ENCODE measurements around the gene EPHB3. TPM values are rescaled to one million over a fixed set of nuclear protein-coding genes. Genes with fewer than 3 reads are reported as not detected.

The EPHB3 gene
- total RNA-seq, 1 experiment from 2014 or later, result 16.6 TPM

- Histone ChIP-seq H3K36me3 (no peaks in the 10 kb centered on the region), H3K4me1 (peaks cover 44% of the 10 kb centered on the region), H3K27ac (peak overlapping the region; percentile 19; the same call in 1 of the 2 replicates), H3K27me3 (no peaks in the 10 kb centered on the region), H3K4me3 (no peak overlapping the region), H3K9me3 (replicated peaks) (no peaks in the 10 kb centered on the region)
- peak; percentile 78 for DNase-seq
Observed at GRCh38 chr3:184590795-184591194, 29.2 kb downstream of the EPHB3 start.

GRCh38 chr3:184591789-184592188 lies 30.2 kb downstream of the EPHB3 start:
- no peak for DNase-seq
- H3K4me1 ChIP-seq, result peaks cover 44% of the 10 kb centered on the region
- H3K9me3 ChIP-seq (replicated peaks), result no peaks in the 10 kb centered on the region
- H3K36me3 ChIP-seq, result no peaks in the 10 kb centered on the region
- no peaks in the 10 kb centered on the region for H3K27me3 ChIP-seq
- H3K4me3 ChIP-seq, result no peak overlapping the region
- no peak overlapping the region for H3K27ac ChIP-seq

GRCh38 chr3:184592371-184593219 lies 31.0 kb downstream of the EPHB3 start:
- H3K27ac ChIP-seq, result peak overlapping the region; percentile 13; the same call in 1 of the 2 replicates
- DNase-seq, result peak; percentile 58 to 72
- peaks cover 44% of the 10 kb centered on the region for H3K4me1 ChIP-seq
- no peaks in the 10 kb centered on the region for H3K27me3 ChIP-seq
- no peaks in the 10 kb centered on the region for H3K9me3 ChIP-seq (replicated peaks)
- H3K4me3 ChIP-seq, result no peak overlapping the region
- H3K36me3 ChIP-seq, result no peaks in the 10 kb centered on the region

- H3K4me3 ChIP-seq, result no peak overlapping the region
- H3K4me1 ChIP-seq, result peaks cover 44% of the 10 kb centered on the region
- DNase-seq, result peak; percentile 68 to 72
- H3K9me3 ChIP-seq (replicated peaks), result no peaks in the 10 kb centered on the region
- peak overlapping the region; percentile 16; the same call in 1 of the 2 replicates for H3K27ac ChIP-seq
- no peaks in the 10 kb centered on the region for H3K36me3 ChIP-seq
- no peaks in the 10 kb centered on the region for H3K27me3 ChIP-seq
Observed at GRCh38 chr3:184593220-184593927, 31.8 kb downstream of the EPHB3 start.

GRCh38 chr3:184593928-184594303 lies 32.3 kb downstream of the EPHB3 start:
- peaks cover 44% of the 10 kb centered on the region for H3K4me1 ChIP-seq

GRCh38 chr3:184594371-184595001 lies 32.9 kb downstream of the EPHB3 start:
- no peaks in the 10 kb centered on the region for H3K36me3 ChIP-seq
- no peaks in the 10 kb centered on the region for H3K27me3 ChIP-seq
- no peak overlapping the region for H3K4me3 ChIP-seq
- H3K4me1 ChIP-seq, result peaks cover 44% of the 10 kb centered on the region
- H3K27ac ChIP-seq, result peak overlapping the region; percentile 16; the same call in 1 of the 2 replicates
- H3K9me3 ChIP-seq (replicated peaks), result no peaks in the 10 kb centered on the region
- no peak for DNase-seq

More at GRCh38 chr3:184593928-184594303, 32.3 kb downstream of the EPHB3 start:
- Histone ChIP-seq H3K36me3 (no peaks in the 10 kb centered on the region), H3K9me3 (replicated peaks) (no peaks in the 10 kb centered on the region), H3K4me3 (no peak overlapping the region), H3K27ac (peak overlapping the region; percentile 16; the same call in 1 of the 2 replicates), H3K27me3 (no peaks in the 10 kb centered on the region)
- DNase-seq, result no peak

GRCh38 chr3:184595726-184596125 lies 34.1 kb downstream of the EPHB3 start:
- no peak for DNase-seq
- Histone ChIP-seq H3K9me3 (replicated peaks) (no peaks in the 10 kb centered on the region), H3K36me3 (no peaks in the 10 kb centered on the region), H3K4me3 (no peak overlapping the region), H3K27me3 (no peaks in the 10 kb centered on the region), H3K27ac (no peak overlapping the region), H3K4me1 (peaks cover 40% of the 10 kb centered on the region)

GRCh38 chr3:184596233-184596632 lies 34.6 kb downstream of the EPHB3 start:
- H3K36me3 ChIP-seq, result no peaks in the 10 kb centered on the region
- H3K9me3 ChIP-seq (replicated peaks), result no peaks in the 10 kb centered on the region
- H3K4me1 ChIP-seq, result peaks cover 35% of the 10 kb centered on the region
- H3K27me3 ChIP-seq, result no peaks in the 10 kb centered on the region
- H3K4me3 ChIP-seq, result no peak overlapping the region
- DNase-seq, result no peak
- no peak overlapping the region for H3K27ac ChIP-seq

GRCh38 chr3:184596886-184597575 lies 35.4 kb downstream of the EPHB3 start:
- H3K27ac ChIP-seq, result no peak overlapping the region
- H3K36me3 ChIP-seq, result no peaks in the 10 kb centered on the region
- H3K4me1 ChIP-seq, result peaks cover 32% of the 10 kb centered on the region
- no peaks in the 10 kb centered on the region for H3K9me3 ChIP-seq (replicated peaks)
- no peak for DNase-seq
- H3K4me3 ChIP-seq, result no peak overlapping the region
- H3K27me3 ChIP-seq, result no peaks in the 10 kb centered on the region

- H3K4me3 ChIP-seq, result no peak overlapping the region
- no peaks in the 10 kb centered on the region for H3K27me3 ChIP-seq
- no peak for DNase-seq
- H3K4me1 ChIP-seq, result peaks cover 30% of the 10 kb centered on the region
- no peaks in the 10 kb centered on the region for H3K9me3 ChIP-seq (replicated peaks)
- H3K27ac ChIP-seq, result no peak overlapping the region
- H3K36me3 ChIP-seq, result no peaks in the 10 kb centered on the region
Observed at GRCh38 chr3:184597829-184598573, 36.4 kb downstream of the EPHB3 start.

- no peaks in the 10 kb centered on the region for H3K27me3 ChIP-seq
- peaks cover 26% of the 10 kb centered on the region for H3K4me1 ChIP-seq
- no peak for DNase-seq
- H3K36me3 ChIP-seq, result no peaks in the 10 kb centered on the region
- H3K4me3 ChIP-seq, result no peak overlapping the region
- no peak overlapping the region for H3K27ac ChIP-seq
- H3K9me3 ChIP-seq (replicated peaks), result no peaks in the 10 kb centered on the region
Observed at GRCh38 chr3:184598574-184598927, 37.0 kb downstream of the EPHB3 start.

- no peaks in the 10 kb centered on the region for H3K36me3 ChIP-seq
- H3K4me1 ChIP-seq, result peaks cover 20% of the 10 kb centered on the region
- H3K27ac ChIP-seq, result no peak overlapping the region
- DNase-seq, result no peak
- H3K9me3 ChIP-seq (replicated peaks), result no peaks in the 10 kb centered on the region
- no peak overlapping the region for H3K4me3 ChIP-seq
- H3K27me3 ChIP-seq, result no peaks in the 10 kb centered on the region
Observed at GRCh38 chr3:184599143-184599542, 37.6 kb downstream of the EPHB3 start.

- H3K36me3 ChIP-seq, result no peaks in the 10 kb centered on the region
- no peak overlapping the region for H3K27ac ChIP-seq
- no peaks in the 10 kb centered on the region for H3K9me3 ChIP-seq (replicated peaks)
- H3K4me1 ChIP-seq, result peaks cover 8% of the 10 kb centered on the region; the same call in 1 of the 2 replicates
- H3K27me3 ChIP-seq, result no peaks in the 10 kb centered on the region
- no peak for DNase-seq
- no peak overlapping the region; the same call in 1 of the 2 replicates for H3K4me3 ChIP-seq
Observed at GRCh38 chr3:184600685-184601377, 39.2 kb downstream of the EPHB3 start.
